ENCODE data around the gene RPS21. TPM values are rescaled to one million over a fixed set of nuclear protein-coding genes. Genes with fewer than 3 reads are reported as not detected.
A peak's percentile ranks its signal among the peaks of the same experiment; 100 is the strongest.

Gene RPS21
- polyA plus RNA-seq, 1 of the 3 experiments (the other 2 are of a cell fraction), result 16,625 TPM

GRCh38 chr20:62354811-62355341 is 32.0 kb upstream of the RPS21 start:
- POLR2A ChIA-PET, result no interaction called here
- Histone ChIP-seq H2AFZ (ENCODE audit: low read depth) (no peak overlapping the region), H3K9ac (peak overlapping the region; percentile 43)

More at GRCh38 chr20:62354811-62355341, 32.0 kb upstream of the RPS21 start:
- H3K79me2 ChIP-seq (ENCODE audit: insufficient read depth), result peaks cover 11% of the 10 kb centered on the region; the same call in 1 of the 2 replicates
- H3K4me2 ChIP-seq, result peak overlapping the region; percentile 74
- H3K36me3 ChIP-seq (replicated peaks in 1 of 2; ENCODE audit: control insufficient read depth in 1 of 2, insufficient read depth in 2 of 2, low read length in 1 of 2), result peaks cover 0 to 13% of the 10 kb centered on the region in 2 experiments
- H3F3A ChIP-seq (replicated peaks; ENCODE audit: insufficient read depth), result peaks cover 3% of the 10 kb centered on the region
- no peak for DNase-seq
- H3K9me2 ChIP-seq, result no peaks in the 10 kb centered on the region
- no peaks in the 10 kb centered on the region for H3K9me3 ChIP-seq
- H3K27ac ChIP-seq (ENCODE audit: low read depth in 2 of 2, low read length in 1 of 2), result peak overlapping the region; percentile 62 to 92
- H4K20me1 ChIP-seq (ENCODE audit: insufficient read depth), result peaks cover 14% of the 10 kb centered on the region; the same call in 1 of the 2 replicates
- H3K27me3 ChIP-seq (ENCODE audit: insufficient read depth), result no peaks in the 10 kb centered on the region
- no CpG with 5 or more reads among the region's 16 CpGs for WGBS (ENCODE audit: low lambda C conversion rate)
- no peak for TF ChIP-seq TAF1 (IDR thresholded peaks at IDR 0.05; ENCODE audit: borderline replicate concordance, low read depth, low read length)
- TF ChIP-seq NRF1 (IDR thresholded peaks at IDR 0.05; ENCODE audit: low read depth, low read length), result no peak
- TF ChIP-seq IRF3 (IDR thresholded peaks at IDR 0.05; ENCODE audit: low read depth, low read length), result no peak
- no peak for TF ChIP-seq TEAD4 (IDR thresholded peaks at IDR 0.05; ENCODE audit: borderline replicate concordance, insufficient read depth)
- TF ChIP-seq MAX (IDR thresholded peaks at IDR 0.05; ENCODE audit: low read depth), result no peak
- TF ChIP-seq RAD21 (IDR thresholded peaks at IDR 0.05; ENCODE audit: low read length), result no peak
- TF ChIP-seq YY1 (IDR thresholded peaks at IDR 0.05; ENCODE audit: low read depth), result no peak
- no peak for TF ChIP-seq REST (IDR thresholded peaks at IDR 0.05; ENCODE audit: low read depth, low read length)
- H3K4me3 ChIP-seq (ENCODE audit: low read depth in 2 of 2, low read length in 1 of 2), result no peak overlapping the region
- CTCF ChIA-PET, result interaction anchor here (2.6 to 5.5 kb wide), 2 partner anchors 10 to 28 kb away, joined by 15 to 43 read pairs; no protein-coding TSS in a partner anchor
- H3K4me1 ChIP-seq (ENCODE audit: control insufficient read depth in 1 of 2, insufficient read depth in 2 of 2, low read depth in 1 of 2, low read length in 1 of 2), result peaks cover 29 to 78% of the 10 kb centered on the region in 2 experiments; a peak in 3 of 4 replicates
